Naive thymus-derived CD4-positive, alpha-beta T cell (primary cell): Measurements from ENCODE around the gene AFAP1. TPM values are rescaled to one million over a fixed set of nuclear protein-coding genes. Genes with fewer than 3 reads are reported as not detected.

Experiments used
- ATAC-seq: fragments of 150-1000 bp; cut with Tn5 transposase; 2 replicates; pipeline ENCODE4 v1.10.0; 2021; ENCODE audit warnings: mild to moderate bottlenecking, moderate library complexity
- CTCF ChIA-PET: fragments of 350-600 bp; sonication (Branson Sonifier 250); formaldehyde crosslinking; loops from one replicate; lab custom pipeline; 2021; ENCODE audit warnings: antibody characterized with exemption; lab: Charles Lee
- POLR2A ChIA-PET: fragments of 350-600 bp; sonication (Branson Sonifier 250); formaldehyde crosslinking; loops from one replicate; lab custom pipeline; 2021; ENCODE audit warnings: antibody characterized with exemption, inconsistent platforms; lab: Charles Lee
- DNase-seq, 9 donors: peaks; one replicate each; pipeline versions ENCODE4 v3.0.0 to v3.0.0-alpha.2; 2020 to 2022; ENCODE audit warnings: mixed read lengths in 1 of 9
- H3K27ac ChIP-seq: one replicate; pipeline ENCODE4 v1.7.0; 2013; ENCODE audit warnings: mild to moderate bottlenecking, low read depth, low read length, moderate library complexity
- H3K27me3 ChIP-seq, 2 donors: one replicate each; pipeline ENCODE4 v1.7.0; 2013; ENCODE audit warnings: low read length in 2 of 2, mild to moderate bottlenecking in 2 of 2, moderate library complexity in 2 of 2; ENCODE audit not compliant: control insufficient read depth in 2 of 2, insufficient read depth in 2 of 2
- H3K36me3 ChIP-seq, 3 experiments: 1 replicate in 2 of 3; 2 replicates in 1 of 3; pipeline ENCODE4 v1.7.0; 2013; ENCODE audit warnings: low read length in 3 of 3, mild to moderate bottlenecking in 3 of 3, moderate library complexity in 1 of 3; ENCODE audit not compliant: insufficient read depth in 3 of 3, control insufficient read depth in 2 of 3
- H3K4me1 ChIP-seq, 2 donors: one replicate each; pipeline ENCODE4 v1.7.0; 2013; ENCODE audit warnings: low read length in 2 of 2, mild to moderate bottlenecking in 2 of 2, moderate library complexity in 1 of 2; ENCODE audit not compliant: control insufficient read depth in 2 of 2, insufficient read depth in 2 of 2
- H3K4me3 ChIP-seq: 2 replicates; pipeline ENCODE4 v1.7.0; 2013; ENCODE audit warnings: mild to moderate bottlenecking, low read length
- H3K9me3 ChIP-seq, 3 experiments: 1 replicate in 2 of 3; 2 replicates in 1 of 3; pipeline ENCODE4 v1.7.0; 2013; ENCODE audit warnings: low read length in 3 of 3; ENCODE audit not compliant: control insufficient read depth in 2 of 3
- H3K27ac Mint-ChIP-seq, 9 donors: one replicate each; pipeline ENCODE4 v1.8.0; 2020 to 2022; ENCODE audit warnings: mixed read lengths in 9 of 9, mild to moderate bottlenecking in 8 of 9, moderate library complexity in 5 of 9, inconsistent platforms in 2 of 9
- H3K27me3 Mint-ChIP-seq, 5 donors: one replicate each; pipeline ENCODE4 v1.8.0; 2021 to 2022; ENCODE audit warnings: mixed read lengths in 5 of 5, mild to moderate bottlenecking in 1 of 5
- H3K36me3 Mint-ChIP-seq, 5 donors: one replicate each; pipeline ENCODE4 v1.8.0; 2020 to 2022; ENCODE audit warnings: mixed read lengths in 5 of 5, mild to moderate bottlenecking in 3 of 5, inconsistent platforms in 1 of 5
- H3K4me1 Mint-ChIP-seq, 7 donors: one replicate each; pipeline ENCODE4 v1.8.0; 2020 to 2022; ENCODE audit warnings: mixed read lengths in 7 of 7, mild to moderate bottlenecking in 3 of 7, inconsistent platforms in 1 of 7
- H3K4me3 Mint-ChIP-seq, 10 donors: one replicate each; pipeline ENCODE4 v1.8.0; 2020 to 2022; ENCODE audit warnings: mild to moderate bottlenecking in 10 of 10, mixed read lengths in 10 of 10, moderate library complexity in 6 of 10, inconsistent platforms in 2 of 10
- H3K9me3 Mint-ChIP-seq, 11 donors: one replicate each; pipeline ENCODE4 v1.8.0; 2020 to 2022; ENCODE audit warnings: mixed read lengths in 11 of 11, mild to moderate bottlenecking in 4 of 11, inconsistent platforms in 1 of 11, moderate library complexity in 1 of 11
- intact Hi-C, 2 donors: fragments of 100-400 bp; cut with micrococcal nuclease; formaldehyde crosslinking; loops; one replicate each; pipeline ENCODE4 v1.15.1; 2023
- polyA plus RNA-seq, 2 donors: library from polyadenylated mRNA; unstranded; fragments of 300-500 nt; fragmentation: Illumina TruSeq; gene quantifications; one replicate each; pipeline ENCODE4 v1.2.3, GENCODE V29; 2021
- total RNA-seq, 6 experiments: library from RNA in 5 of 6; stranded (reverse) in 5 of 6; gene quantifications; 1 replicate in 5 of 6; 2 replicates in 1 of 6; pipeline ENCODE4 v1.2.3 and lab custom pipeline; 2021 to 2026

The AFAP1 gene
- total and polyA plus RNA-seq, 7 experiments from 2014 or later, result 2.2 to 27.2 (median 9.6) TPM

DNA sequence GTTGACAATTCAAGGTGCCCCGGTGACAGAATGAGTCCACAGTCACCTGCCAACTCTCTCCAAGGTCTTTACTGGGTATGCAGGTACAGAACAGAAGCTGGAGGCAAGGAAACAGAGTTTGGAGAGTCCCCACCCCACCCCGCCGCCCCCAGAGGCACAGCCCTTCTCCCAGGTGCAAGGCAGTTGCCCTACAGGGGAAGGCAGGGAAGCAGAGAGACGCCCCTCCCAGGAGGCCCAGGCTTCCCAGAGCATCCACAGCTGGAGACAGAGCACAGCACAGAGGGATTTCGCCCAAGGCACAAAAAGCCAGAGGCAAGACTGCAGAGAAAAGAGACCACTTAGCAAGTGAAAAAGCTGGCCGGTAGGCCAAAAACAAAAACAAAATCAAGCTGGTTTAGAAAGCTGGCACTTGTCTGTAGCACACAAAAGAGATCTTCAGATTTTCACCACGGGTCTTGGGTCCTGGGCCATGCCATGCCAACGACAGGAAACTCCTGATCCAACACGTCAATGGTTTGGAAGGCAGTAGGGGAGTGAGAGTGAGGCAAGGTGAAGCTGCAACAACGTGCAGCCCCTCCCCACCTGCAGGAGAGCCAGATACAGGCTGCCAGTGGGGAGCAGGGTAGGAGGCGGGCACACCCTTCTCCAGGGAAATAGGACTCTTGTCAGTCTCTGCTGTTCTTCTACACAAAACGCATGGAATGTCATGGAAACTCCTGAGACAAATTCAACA lies 113.3 kb downstream of the AFAP1 start:
- H3K4me1 Mint-ChIP-seq, result peaks cover 29 to 52% (median 44%) of the 10 kb centered on the region in 7 donors
- no peaks in the 10 kb centered on the region for H3K27me3 ChIP-seq
- peaks cover 14 to 34% of the 10 kb centered on the region in 2 donors for H3K4me1 ChIP-seq
- ChIA-PET CTCF (no interaction called here), POLR2A (interaction anchor here (0.6 kb wide), 1 partner anchor 71 kb away, joined by 4 read pairs; no protein-coding TSS in a partner anchor)
- intact Hi-C loops, result no loop called here
- ATAC-seq (no peak), DNase-seq (no peak)
- H3K9me3 Mint-ChIP-seq, result no peaks in the 10 kb centered on the region
- peaks cover 0 to 38% (median 14%) of the 10 kb centered on the region in 5 donors for H3K36me3 Mint-ChIP-seq
- peak overlapping the region in 4 of 10 donors; percentile 7 to 39 (median 20) for H3K4me3 Mint-ChIP-seq
- peaks cover 0 to 7% (median 0%) of the 10 kb centered on the region in 5 donors for H3K27me3 Mint-ChIP-seq
- H3K4me3 ChIP-seq, result no peak overlapping the region
- H3K9me3 ChIP-seq, result no peaks in the 10 kb centered on the region
- H3K27ac Mint-ChIP-seq, result peak overlapping the region in 5 of 9 donors; percentile 14 to 95 (median 71)
- H3K36me3 ChIP-seq, result no peaks in the 10 kb centered on the region
- H3K27ac ChIP-seq, result no peak overlapping the region

DNA sequence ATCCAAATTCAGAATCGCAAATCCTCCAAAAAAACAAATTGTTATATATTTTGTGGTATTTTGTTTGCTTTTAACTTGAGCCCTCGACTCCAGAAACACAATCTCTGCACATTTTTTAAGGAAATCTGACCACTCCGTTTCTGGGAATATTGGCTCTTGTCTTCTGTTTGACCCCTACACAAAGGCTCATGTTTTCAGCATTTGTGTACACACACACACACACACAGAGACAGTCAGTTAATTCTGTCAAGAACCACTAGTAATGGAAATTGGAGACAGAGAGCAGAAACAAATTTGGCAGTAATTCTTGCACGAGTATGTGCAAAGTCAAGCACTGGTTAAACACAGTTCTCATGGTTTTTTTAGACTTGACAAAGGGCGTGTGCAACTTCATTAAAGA lies 115.4 kb downstream of the AFAP1 start:
- H3K36me3 Mint-ChIP-seq, result peaks cover 0 to 38% (median 13%) of the 10 kb centered on the region in 5 donors
- POLR2A ChIA-PET, result interaction anchor here (0.6 kb wide), 1 partner anchor 753 kb away, joined by 4 read pairs; no protein-coding TSS in a partner anchor

DNA sequence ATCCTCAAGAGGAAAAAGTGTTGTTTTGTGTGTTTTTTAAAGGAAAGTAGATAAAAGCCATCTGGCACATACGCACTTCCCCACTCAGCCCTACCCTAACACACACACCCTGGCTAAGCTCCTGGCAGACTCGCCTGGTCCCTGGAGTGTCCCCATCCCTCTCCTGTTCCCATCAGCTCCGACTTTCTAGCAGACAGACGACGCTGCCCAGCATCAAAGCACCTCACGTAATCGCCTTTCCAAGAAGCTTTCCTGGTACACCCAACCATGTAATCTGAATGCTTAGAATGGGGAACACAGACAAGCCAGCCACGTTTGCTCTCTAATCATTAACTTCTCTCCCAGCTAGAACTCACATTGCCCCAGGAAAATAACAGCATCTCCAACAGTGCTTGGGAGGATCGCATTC lies 116.2 kb downstream of the AFAP1 start:
- no peak overlapping the region for H3K4me3 Mint-ChIP-seq
- peaks cover under 1 to 10% of the 10 kb centered on the region in 2 donors for H3K4me1 ChIP-seq
- H3K36me3 ChIP-seq, result peaks cover 0 to 21% (median 0%) of the 10 kb centered on the region in 3 experiments
- H3K9me3 Mint-ChIP-seq, result no peaks in the 10 kb centered on the region
- H3K4me3 ChIP-seq, result no peak overlapping the region
- no peaks in the 10 kb centered on the region for H3K27me3 ChIP-seq
- ATAC-seq (no peak), DNase-seq (no peak)
- no peak overlapping the region for H3K27ac ChIP-seq
- ChIA-PET POLR2A (no interaction called here), CTCF (interaction anchor here (1.0 kb wide), 1 partner anchor 21 kb away, joined by 3 read pairs; no protein-coding TSS in a partner anchor)
- peaks cover 16 to 33% (median 22%) of the 10 kb centered on the region in 7 donors for H3K4me1 Mint-ChIP-seq
- peak overlapping the region in 1 of 9 donors; percentile 10 for H3K27ac Mint-ChIP-seq
- intact Hi-C loops, result no loop called here
- H3K36me3 Mint-ChIP-seq, result peaks cover 0 to 40% (median 10%) of the 10 kb centered on the region in 5 donors
- peaks cover 0 to 7% (median 0%) of the 10 kb centered on the region in 5 donors for H3K27me3 Mint-ChIP-seq
- H3K9me3 ChIP-seq, result no peaks in the 10 kb centered on the region

More for the DNA sequence above, 115.4 kb downstream of the AFAP1 start:
- ATAC-seq (no peak), DNase-seq (no peak)
- Histone ChIP-seq H3K9me3 (no peaks in the 10 kb centered on the region), H3K27ac (no peak overlapping the region), H3K4me3 (no peak overlapping the region), H3K36me3 (peaks cover 0 to 13% (median 0%) of the 10 kb centered on the region in 3 experiments), H3K27me3 (no peaks in the 10 kb centered on the region), H3K4me1 (peaks cover 8 to 18% of the 10 kb centered on the region in 2 donors)
- intact Hi-C loops, result no loop called here
- CTCF ChIA-PET, result interaction anchor here (1.0 kb wide), 1 partner anchor 20 kb away, joined by 3 read pairs; no protein-coding TSS in a partner anchor
- Mint-ChIP-seq H3K4me3 (no peak overlapping the region), H3K9me3 (no peaks in the 10 kb centered on the region), H3K27ac (no peak overlapping the region), H3K4me1 (peaks cover 22 to 40% (median 30%) of the 10 kb centered on the region in 7 donors), H3K27me3 (peaks cover 0 to 7% (median 0%) of the 10 kb centered on the region in 5 donors)

DNA sequence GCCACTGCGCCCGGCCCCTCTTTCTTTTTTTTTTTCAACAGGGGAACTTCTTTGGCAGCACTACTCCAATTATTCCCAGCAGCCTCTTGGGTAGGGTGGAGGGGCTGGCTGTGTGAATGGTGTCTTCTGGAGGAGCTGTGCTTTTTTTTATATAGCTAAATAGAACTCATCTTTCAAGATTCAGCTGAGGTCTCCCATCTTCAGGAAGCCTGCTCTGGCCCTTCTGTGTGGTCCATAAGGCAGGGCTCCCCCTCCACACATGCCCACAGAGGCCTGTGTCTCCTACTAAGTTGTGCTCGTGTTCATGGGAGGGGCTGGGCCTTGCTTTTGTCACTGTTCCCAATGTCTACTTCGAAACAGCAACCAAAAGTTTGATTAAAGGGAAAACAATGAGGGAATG lies 116.8 kb downstream of the AFAP1 start:
- CTCF ChIA-PET, result interaction anchor here (0.7 kb wide), 1 partner anchor 198 kb away, joined by 4 read pairs; no protein-coding TSS in a partner anchor
- H3K4me3 Mint-ChIP-seq, result no peak overlapping the region
- DNase-seq, result no peak

DNA sequence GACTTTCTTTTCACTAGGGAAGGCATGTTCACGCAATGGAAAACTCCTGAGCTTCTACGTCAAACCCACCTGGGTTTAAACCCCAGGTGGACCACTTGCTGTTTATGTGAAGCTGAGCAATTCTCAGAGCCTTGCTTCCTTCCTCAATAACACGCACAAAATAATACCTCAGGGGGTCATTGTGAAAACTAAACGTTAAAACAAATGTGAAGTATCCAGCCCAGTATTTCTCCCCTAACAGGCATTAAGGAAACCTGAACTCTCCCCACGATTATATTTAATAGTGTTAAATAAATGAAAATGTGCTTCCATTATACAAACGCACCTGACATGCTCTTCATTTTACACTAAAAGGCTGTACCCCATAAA lies 117.5 kb downstream of the AFAP1 start:
- H3K4me3 ChIP-seq, result no peak overlapping the region
- no peaks in the 10 kb centered on the region for H3K9me3 Mint-ChIP-seq
- no peak for ATAC-seq
- H3K36me3 Mint-ChIP-seq, result peaks cover 4 to 49% (median 17%) of the 10 kb centered on the region in 5 donors
- ChIA-PET POLR2A (no interaction called here), CTCF (interaction anchor here (0.7 to 1.3 kb wide), 2 partner anchors 55 to 199 kb away, joined by 3 to 4 read pairs; no protein-coding TSS in a partner anchor)
- DNase-seq, result no peak
- no peaks in the 10 kb centered on the region for H3K27me3 ChIP-seq
- no peak overlapping the region for H3K27ac ChIP-seq
- H3K27me3 Mint-ChIP-seq, result peaks cover 0 to 7% (median 0%) of the 10 kb centered on the region in 5 donors
- H3K4me1 Mint-ChIP-seq, result peaks cover 5 to 20% (median 11%) of the 10 kb centered on the region in 7 donors
- intact Hi-C loops, result no loop called here
- no peak overlapping the region for H3K4me3 Mint-ChIP-seq
- H3K9me3 ChIP-seq, result no peaks in the 10 kb centered on the region
- no peaks in the 10 kb centered on the region for H3K4me1 ChIP-seq
- no peak overlapping the region for H3K27ac Mint-ChIP-seq
- H3K36me3 ChIP-seq, result peaks cover 0 to 30% (median 0%) of the 10 kb centered on the region in 3 experiments

More for the DNA sequence above, 116.8 kb downstream of the AFAP1 start:
- H3K27me3 Mint-ChIP-seq, result peaks cover 0 to 7% (median 0%) of the 10 kb centered on the region in 5 donors
- intact Hi-C loops, result no loop called here
- peaks cover 0 to 4% of the 10 kb centered on the region in 2 donors for H3K4me1 ChIP-seq
- no peaks in the 10 kb centered on the region for H3K9me3 ChIP-seq
- H3K36me3 Mint-ChIP-seq, result peaks cover 4 to 46% (median 10%) of the 10 kb centered on the region in 5 donors
- H3K9me3 Mint-ChIP-seq, result no peaks in the 10 kb centered on the region
- no peaks in the 10 kb centered on the region for H3K27me3 ChIP-seq
- H3K27ac Mint-ChIP-seq, result no peak overlapping the region
- no peak overlapping the region for H3K27ac ChIP-seq
- no peak for ATAC-seq
- POLR2A ChIA-PET, result no interaction called here
- H3K36me3 ChIP-seq, result peaks cover 0 to 27% (median 0%) of the 10 kb centered on the region in 3 experiments
- H3K4me1 Mint-ChIP-seq, result peaks cover 10 to 27% (median 17%) of the 10 kb centered on the region in 7 donors
- H3K4me3 ChIP-seq, result no peak overlapping the region

DNA sequence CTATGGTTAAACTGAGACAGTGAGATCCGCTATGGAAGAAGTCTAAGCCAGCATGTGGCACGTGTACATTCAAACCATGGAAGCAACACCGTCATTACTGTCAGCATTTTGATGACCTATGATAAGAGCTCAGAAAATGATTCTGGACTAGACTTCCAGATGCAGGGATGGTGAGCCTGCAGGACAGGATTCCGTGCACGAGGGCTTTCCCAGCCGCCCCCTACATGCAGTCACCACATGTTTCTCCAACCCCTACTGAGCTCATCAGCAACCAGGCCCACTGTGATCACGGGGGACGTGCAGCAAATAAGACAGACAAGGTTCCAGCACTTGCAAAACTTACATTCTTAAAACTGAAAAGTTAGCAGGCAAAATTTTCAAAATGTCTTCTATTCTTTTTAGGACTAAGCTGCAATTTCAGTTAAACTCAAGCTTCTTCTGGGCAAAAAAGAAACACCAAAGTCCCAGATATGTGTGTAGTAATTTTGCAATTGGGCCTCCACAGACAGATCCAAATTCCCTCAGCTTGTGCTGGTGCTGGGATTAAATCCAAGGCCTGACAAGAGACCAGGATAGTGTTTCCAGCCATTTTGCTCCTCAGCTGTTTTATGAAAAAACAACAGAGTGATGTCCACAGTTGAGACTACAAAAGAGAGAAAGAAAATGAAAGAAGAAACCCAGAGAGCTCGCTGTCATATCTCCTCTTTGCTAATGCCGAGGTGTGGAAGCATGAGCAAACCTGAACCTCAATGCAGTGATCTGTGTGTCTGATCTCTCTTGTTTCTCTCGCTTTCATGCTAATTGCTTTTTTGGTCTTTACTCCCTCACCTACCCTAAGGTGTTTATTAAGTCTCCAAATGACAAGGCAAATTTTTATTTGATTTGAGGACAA lies 118.2 kb downstream of the AFAP1 start:
- no peaks in the 10 kb centered on the region for H3K27me3 ChIP-seq
- H3K4me1 ChIP-seq, result no peaks in the 10 kb centered on the region
- ChIA-PET POLR2A (interaction anchor here (1.2 kb wide), 1 partner anchor 118 kb away, joined by 3 read pairs; the partner anchor contains the start of gene AFAP1), CTCF (interaction anchor here (1.3 kb wide), 1 partner anchor 55 kb away, joined by 3 read pairs; no protein-coding TSS in a partner anchor)
- Mint-ChIP-seq H3K36me3 (peaks cover 4 to 47% (median 20%) of the 10 kb centered on the region in 5 donors), H3K4me3 (no peak overlapping the region), H3K27me3 (peaks cover 0 to 7% (median 0%) of the 10 kb centered on the region in 5 donors), H3K27ac (peak overlapping the region in 1 of 9 donors; percentile 16), H3K4me1 (peaks cover 0 to 14% (median 5%) of the 10 kb centered on the region in 7 donors), H3K9me3 (no peaks in the 10 kb centered on the region)
- no peak overlapping the region for H3K27ac ChIP-seq
- DNase-seq (no peak), ATAC-seq (no peak)
- peaks cover 0 to 35% (median 0%) of the 10 kb centered on the region in 3 experiments for H3K36me3 ChIP-seq
- no peaks in the 10 kb centered on the region for H3K9me3 ChIP-seq
- no peak overlapping the region for H3K4me3 ChIP-seq
- intact Hi-C loops, result no loop called here
